ENCODE results near the gene ADSL.

- no peak for TF ChIP-seq POLR2A (IDR thresholded peaks at IDR 0.05)
- TF ChIP-seq, protein P1, sequence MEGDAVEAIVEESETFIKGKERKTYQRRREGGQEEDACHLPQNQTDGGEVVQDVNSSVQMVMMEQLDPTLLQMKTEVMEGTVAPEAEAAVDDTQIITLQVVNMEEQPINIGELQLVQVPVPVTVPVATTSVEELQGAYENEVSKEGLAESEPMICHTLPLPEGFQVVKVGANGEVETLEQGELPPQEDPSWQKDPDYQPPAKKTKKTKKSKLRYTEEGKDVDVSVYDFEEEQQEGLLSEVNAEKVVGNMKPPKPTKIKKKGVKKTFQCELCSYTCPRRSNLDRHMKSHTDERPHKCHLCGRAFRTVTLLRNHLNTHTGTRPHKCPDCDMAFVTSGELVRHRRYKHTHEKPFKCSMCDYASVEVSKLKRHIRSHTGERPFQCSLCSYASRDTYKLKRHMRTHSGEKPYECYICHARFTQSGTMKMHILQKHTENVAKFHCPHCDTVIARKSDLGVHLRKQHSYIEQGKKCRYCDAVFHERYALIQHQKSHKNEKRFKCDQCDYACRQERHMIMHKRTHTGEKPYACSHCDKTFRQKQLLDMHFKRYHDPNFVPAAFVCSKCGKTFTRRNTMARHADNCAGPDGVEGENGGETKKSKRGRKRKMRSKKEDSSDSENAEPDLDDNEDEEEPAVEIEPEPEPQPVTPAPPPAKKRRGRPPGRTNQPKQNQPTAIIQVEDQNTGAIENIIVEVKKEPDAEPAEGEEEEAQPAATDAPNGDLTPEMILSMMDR (IDR thresholded peaks at IDR 0.05), result no peak
- no peak for TF ChIP-seq EP300 (IDR thresholded peaks at IDR 0.05)
- TF ChIP-seq POLR2AphosphoS5 (IDR thresholded peaks at IDR 0.05), result no peak
Measured at GRCh38 chr22:40345271-40345670, 1.0 kb upstream of the ADSL start.
